Adrenal gland (tissue), 12 donors: ENCODE data around the gene CGB1. TPM values are rescaled to one million over a fixed set of nuclear protein-coding genes. Genes with fewer than 3 reads are reported as not detected.
A peak's percentile ranks its signal among the peaks of the same experiment; 100 is the strongest.

Experiments used
- DNase-seq, 7 donors: peaks; one replicate each; pipeline ENCODE4 v3.0.0-alpha.2; 2019 to 2020
- H3K27ac ChIP-seq, 5 donors: fragments of 200-600 bp; sonication (generic) in 4 of 5; 1 replicate in 3 of 5; 2 replicates in 2 of 5; pipeline versions ENCODE4 v1.5.1 to v1.8.0; 2016 to 2020; ENCODE audit warnings: mild to moderate bottlenecking in 1 of 5
- H3K27me3 ChIP-seq: fragments of 200-600 bp; 2 replicates; pipeline ENCODE4 v1.8.0; 2021
- H3K36me3 ChIP-seq, 2 donors: fragments of 200-600 bp; replicated peaks in 1 of 2; 1 replicate in 1 of 2; 2 replicates in 1 of 2; pipeline versions ENCODE4 v1.5.1 to v1.8.0; 2018 to 2022
- H3K4me1 ChIP-seq, 2 donors: fragments of 200-600 bp; replicated peaks in 1 of 2; 1 replicate in 1 of 2; 2 replicates in 1 of 2; pipeline versions ENCODE4 v1.5.1 to v1.8.0; 2018 to 2021
- H3K4me3 ChIP-seq, 4 donors: fragments of 200-600 bp; sonication (generic) in 3 of 4; one replicate each; pipeline ENCODE4 v1.5.1; 2016 to 2018
- H3K9me3 ChIP-seq, 3 donors: fragments of 200-600 bp; sonication (generic) in 1 of 3; replicated peaks in 1 of 3; 1 replicate in 2 of 3; 2 replicates in 1 of 3; pipeline versions ENCODE4 v1.5.1 to v1.8.0; 2016 to 2021
- CTCF ChIP-seq, 6 experiments: fragments of 450-650 bp in 4 of 6; fragments of 200-600 bp in 2 of 6; sonication (generic) in 1 of 6; IDR thresholded peaks; 1 replicate in 5 of 6; 2 replicates in 1 of 6; pipeline versions ENCODE4 v1.5.1 to v1.8.0; 2016 to 2021; ENCODE audit warnings: antibody characterized with exemption in 6 of 6, mild to moderate bottlenecking in 2 of 6, moderate library complexity in 1 of 6
- POLR2A ChIP-seq, 2 donors: fragments of 450-650 bp; IDR thresholded peaks; one replicate each; pipeline ENCODE4 v1.6.1; 2017; ENCODE audit warnings: antibody characterized with exemption in 2 of 2, mild to moderate bottlenecking in 2 of 2, moderate library complexity in 1 of 2
- WGBS, 4 donors: extraction: QIAGEN DNeasy Blood & Tissue Kit in 2 of 4; methylation state at CpG; one replicate each; pipeline versions ENCODE4 v1.1.5 to v1.1.7; 2013 to 2017; 5-methylcytosine and 5-hydroxymethylcytosine counted together
- intact Hi-C, 2 donors: fragments of 100-400 bp; cut with DNase I; formaldehyde crosslinking; loops; one replicate each; pipeline versions ENCODE4 v1.14.1 to v1.15.0; 2022 to 2023
- polyA plus RNA-seq, 3 donors: library from polyadenylated mRNA; stranded (reverse); fragments of 200-250 nt in 2 of 3; fragments of 350-450 nt in 1 of 3; fragmentation: Illumina TruSeq in 1 of 3; extraction: RNeasy Lipid Tissue Mini Kit (QIAGEN cat#74804) in 1 of 3; gene quantifications; one replicate each; pipeline ENCODE4 v1.2.3, GENCODE V29; 2013 to 2014
- total RNA-seq, 9 donors: library from RNA; depleted of rRNA in 4 of 9; stranded (reverse); fragments of >200 nt in 4 of 9; fragments of 120-200 nt in 1 of 9; fragmentation: NEBNext Ultra II Directional in 1 of 9; extraction: Animal tissue kit (Norgen Biotek cat#: 25700) in 1 of 9; gene quantifications; one replicate each; pipeline versions ENCODE4 v1.1.0 to v1.2.4, GENCODE V29; 2013 to 2023
- donor health status: healthy with polysubstance abuse.
- donor health status: Bipolar disorder and iron deficiency.
- donor health status: DM: yes; HTN: yes; CAD: no.
- donor health status: DM: no; HTN: no; CAD: no.
- donor health status: DM: no; HTN: no; CAD: no.
- donor health status: DM: yes; HTN: yes; CAD: no.

The CGB1 gene
- total and polyA plus RNA-seq, 12 donors, result 0.53 TPM; not detected in 11

GRCh38 chr19:49004133-49004532 lies 32.6 kb downstream of the CGB1 start:
- intact Hi-C loops, result no loop called here
- no peaks in the 10 kb centered on the region for H3K27me3 ChIP-seq
- no peaks in the 10 kb centered on the region for H3K4me1 ChIP-seq
- TF ChIP-seq POLR2A (IDR thresholded peaks at IDR 0.05) (no peak), CTCF (IDR thresholded peaks at IDR 0.05) (no peak)
- no peak for DNase-seq
- no peak overlapping the region for H3K4me3 ChIP-seq
- peaks cover 0 to 51% of the 10 kb centered on the region in 2 donors for H3K36me3 ChIP-seq
- H3K9me3 ChIP-seq, result no peaks in the 10 kb centered on the region
- 96 to 99% (median 98%) methylated on average over 13 to 15 of the region's 15 CpGs for whole genome bisulfite sequencing, 4 donors
- H3K27ac ChIP-seq, result no peak overlapping the region

GRCh38 chr19:48999481-49000325 lies 37.0 kb downstream of the CGB1 start:
- intact Hi-C loops, result no loop called here
- no peak for TF ChIP-seq POLR2A (IDR thresholded peaks at IDR 0.05)
- peak; percentile 28 to 55 (median 48) for TF ChIP-seq CTCF (IDR thresholded peaks at IDR 0.05)
- H3K4me3 ChIP-seq, result no peak overlapping the region
- peak in 4 of 7 donors; percentile 58 to 72 (median 63) for DNase-seq
- no peak overlapping the region for H3K27ac ChIP-seq
- H3K9me3 ChIP-seq, result no peaks in the 10 kb centered on the region
- H3K27me3 ChIP-seq, result no peaks in the 10 kb centered on the region
- WGBS, 4 donors, result 55 to 84% (median 65%) methylated on average over 8 to 16 of the region's 16 CpGs
- peaks cover 0 to 4% of the 10 kb centered on the region in 2 donors for H3K4me1 ChIP-seq
- H3K36me3 ChIP-seq, result peaks cover 0 to 21% of the 10 kb centered on the region in 2 donors

GRCh38 chr19:48997972-48998371 lies 38.7 kb downstream of the CGB1 start:
- intact Hi-C loops, result no loop called here

More at GRCh38 chr19:48997972-48998371, 38.7 kb downstream of the CGB1 start:
- 62 to 72% (median 70%) methylated on average over 3 to 5 of the region's 5 CpGs for WGBS, 4 donors
- no peak overlapping the region for H3K27ac ChIP-seq
- TF ChIP-seq CTCF (IDR thresholded peaks at IDR 0.05) (peak in 4 of 6 experiments; percentile 19 to 42 (median 24)), POLR2A (IDR thresholded peaks at IDR 0.05) (no peak)
- peak in 3 of 7 donors; percentile 49 to 62 (median 57) for DNase-seq
- no peaks in the 10 kb centered on the region for H3K27me3 ChIP-seq
- no peak overlapping the region for H3K4me3 ChIP-seq
- peaks cover 0 to 6% of the 10 kb centered on the region in 2 donors for H3K36me3 ChIP-seq
- peaks cover 0 to 12% of the 10 kb centered on the region in 2 donors for H3K4me1 ChIP-seq
- no peaks in the 10 kb centered on the region for H3K9me3 ChIP-seq
